Measurements from ENCODE around the gene GAREM1.
"Not testable (repeated sequence)": the region's sequence is repeated elsewhere in the genome, so short reads cannot be mapped to it uniquely, and the experiment has no call there.

GAREM1 gene

GRCh38 chr18:32470714-32471633 is at the start of gene GAREM1:
TSS of gene GAREM1 (minus strand) at chr18:32470882. CDS start at chr18:32470428, 454 bp downstream.
- in situ Hi-C loops (cut with MboI; ENCODE audit: low sequenced_read_pairs) = no loop called here

- in situ Hi-C loops (cut with MboI; ENCODE audit: low sequenced_read_pairs) = no loop called here
Measured at GRCh38 chr18:32511147-32511546, 40.5 kb upstream of the GAREM1 start.

- in situ Hi-C loops (cut with MboI; ENCODE audit: low sequenced_read_pairs) = no loop called here
Measured at GRCh38 chr18:32509111-32509510, 38.4 kb upstream of the GAREM1 start.

GRCh38 chr18:32507093-32507492 is 36.4 kb upstream of the GAREM1 start:
- in situ Hi-C loops (cut with MboI; ENCODE audit: low sequenced_read_pairs) = no loop called here

GRCh38 chr18:32502014-32502413 is 31.3 kb upstream of the GAREM1 start:
- in situ Hi-C loops (cut with MboI; ENCODE audit: low sequenced_read_pairs) = no loop called here

GRCh38 chr18:32501242-32501641 is 30.6 kb upstream of the GAREM1 start:
- in situ Hi-C loops (cut with MboI; ENCODE audit: low sequenced_read_pairs) = not testable (repeated sequence)

GRCh38 chr18:32483002-32483401 is 12.3 kb upstream of the GAREM1 start:
- in situ Hi-C loops (cut with MboI; ENCODE audit: low sequenced_read_pairs) = no loop called here

GRCh38 chr18:32482117-32482516 is 11.4 kb upstream of the GAREM1 start:
- in situ Hi-C loops (cut with MboI; ENCODE audit: low sequenced_read_pairs) = no loop called here

- in situ Hi-C loops (cut with MboI; ENCODE audit: low sequenced_read_pairs) = no loop called here
Measured at GRCh38 chr18:32480581-32480980, 9.9 kb upstream of the GAREM1 start.

GRCh38 chr18:32478807-32479206 is 8.1 kb upstream of the GAREM1 start:
- in situ Hi-C loops (cut with MboI; ENCODE audit: low sequenced_read_pairs) = no loop called here

- in situ Hi-C loops (cut with MboI; ENCODE audit: low sequenced_read_pairs) = no loop called here
Measured at GRCh38 chr18:32478317-32478716, 7.6 kb upstream of the GAREM1 start.

- in situ Hi-C loops (cut with MboI; ENCODE audit: low sequenced_read_pairs) = no loop called here
Measured at GRCh38 chr18:32476106-32476505, 5.4 kb upstream of the GAREM1 start.

GRCh38 chr18:32475069-32475468 is 4.4 kb upstream of the GAREM1 start:
- in situ Hi-C loops (cut with MboI; ENCODE audit: low sequenced_read_pairs) = not testable (repeated sequence)

GRCh38 chr18:32473325-32473724 is 2.6 kb upstream of the GAREM1 start:
- in situ Hi-C loops (cut with MboI; ENCODE audit: low sequenced_read_pairs) = no loop called here

- in situ Hi-C loops (cut with MboI; ENCODE audit: low sequenced_read_pairs) = no loop called here
Measured at GRCh38 chr18:32472841-32473240, 2.2 kb upstream of the GAREM1 start.

GRCh38 chr18:32470460-32470713 is 295 bp downstream of the GAREM1 start:
- in situ Hi-C loops (cut with MboI; ENCODE audit: low sequenced_read_pairs) = no loop called here

GRCh38 chr18:32469691-32470459 is 807 bp downstream of the GAREM1 start:
- in situ Hi-C loops (cut with MboI; ENCODE audit: low sequenced_read_pairs) = no loop called here

GRCh38 chr18:32469190-32469651 is 1.5 kb downstream of the GAREM1 start:
- in situ Hi-C loops (cut with MboI; ENCODE audit: low sequenced_read_pairs) = no loop called here

- in situ Hi-C loops (cut with MboI; ENCODE audit: low sequenced_read_pairs) = no loop called here
Measured at GRCh38 chr18:32468147-32468845, 2.4 kb downstream of the GAREM1 start.

GRCh38 chr18:32461709-32462272 is 8.9 kb downstream of the GAREM1 start:
- in situ Hi-C loops (cut with MboI; ENCODE audit: low sequenced_read_pairs) = no loop called here

GRCh38 chr18:32460171-32460731 is 10.4 kb downstream of the GAREM1 start:
- in situ Hi-C loops (cut with MboI; ENCODE audit: low sequenced_read_pairs) = no loop called here

All from hTERT RPE-1 (cell line).